ENCODE results near the gene MRPS9.

MRPS9 gene

GRCh38 chr2:105082107-105082506, 44.2 kb downstream of the MRPS9 start:
- Histone ChIP-seq H3K36me3 (ENCODE audit: insufficient read depth, low read length) (peaks cover 4% of the 10 kb centered on the region; the same call in 1 of the 2 replicates), H3K27me3 (ENCODE audit: insufficient read depth, low read length) (no peaks in the 10 kb centered on the region), H3K9me2 (ENCODE audit: low read depth, low read length) (no peaks in the 10 kb centered on the region), H3K4me2 (ENCODE audit: low read length) (no peak overlapping the region), H3K9ac (ENCODE audit: low read length) (no peak overlapping the region), H3K27ac (ENCODE audit: low read depth, low read length, poor library complexity, severe bottlenecking) (no peak overlapping the region), H2AFZ (ENCODE audit: low read length) (no peak overlapping the region), H3K4me3 (ENCODE audit: low read depth, low read length, poor library complexity, severe bottlenecking) (no peak overlapping the region), H3K79me2 (ENCODE audit: insufficient read depth, low read length) (no peaks in the 10 kb centered on the region), H3F3A (ENCODE audit: insufficient read depth, low read length) (no peaks in the 10 kb centered on the region), H3K4me1 (ENCODE audit: insufficient read depth, low read length, severe bottlenecking) (no peaks in the 10 kb centered on the region), H3K9me3 (ENCODE audit: low read length) (no peaks in the 10 kb centered on the region), H4K20me1 (ENCODE audit: insufficient read depth, low read length) (no peaks in the 10 kb centered on the region)
- TF ChIP-seq CTCF (IDR thresholded peaks at IDR 0.05; ENCODE audit: low read length) (no peak), EZH2 (IDR thresholded peaks at IDR 0.05; ENCODE audit: borderline replicate concordance, low read length) (no peak)

- no peaks in the 10 kb centered on the region for H3K4me1 ChIP-seq (ENCODE audit: insufficient read depth, low read length, severe bottlenecking)
- no peak overlapping the region for H2AFZ ChIP-seq (ENCODE audit: low read length)
- no peaks in the 10 kb centered on the region for H3K27me3 ChIP-seq (ENCODE audit: insufficient read depth, low read length)
- no peaks in the 10 kb centered on the region for H3K79me2 ChIP-seq (ENCODE audit: insufficient read depth, low read length)
- no peak for TF ChIP-seq EZH2 (IDR thresholded peaks at IDR 0.05; ENCODE audit: borderline replicate concordance, low read length)
- TF ChIP-seq CTCF (IDR thresholded peaks at IDR 0.05; ENCODE audit: low read length), result no peak
- no peak overlapping the region for H3K9ac ChIP-seq (ENCODE audit: low read length)
- H3K4me2 ChIP-seq (ENCODE audit: low read length), result no peak overlapping the region
- H3K9me3 ChIP-seq (ENCODE audit: low read length), result no peaks in the 10 kb centered on the region
- H3K36me3 ChIP-seq (ENCODE audit: insufficient read depth, low read length), result peaks cover 5% of the 10 kb centered on the region; the same call in 1 of the 2 replicates
- H3K4me3 ChIP-seq (ENCODE audit: low read depth, low read length, poor library complexity, severe bottlenecking), result no peak overlapping the region
- H3K27ac ChIP-seq (ENCODE audit: low read depth, low read length, poor library complexity, severe bottlenecking), result no peak overlapping the region
- no peaks in the 10 kb centered on the region for H4K20me1 ChIP-seq (ENCODE audit: insufficient read depth, low read length)
- H3F3A ChIP-seq (ENCODE audit: insufficient read depth, low read length), result no peaks in the 10 kb centered on the region
- no peaks in the 10 kb centered on the region for H3K9me2 ChIP-seq (ENCODE audit: low read depth, low read length)
Observed at GRCh38 chr2:105085525-105085924, 47.7 kb downstream of the MRPS9 start.

GRCh38 chr2:105087273-105087672, 49.4 kb downstream of the MRPS9 start:
- H3K36me3 ChIP-seq (ENCODE audit: insufficient read depth, low read length), result peaks cover 8% of the 10 kb centered on the region; the same call in 1 of the 2 replicates

More at GRCh38 chr2:105087273-105087672, 49.4 kb downstream of the MRPS9 start:
- Histone ChIP-seq H3K4me2 (ENCODE audit: low read length) (no peak overlapping the region), H3K9ac (ENCODE audit: low read length) (no peak overlapping the region), H3K79me2 (ENCODE audit: insufficient read depth, low read length) (no peaks in the 10 kb centered on the region), H3K4me3 (ENCODE audit: low read depth, low read length, poor library complexity, severe bottlenecking) (no peak overlapping the region), H3F3A (ENCODE audit: insufficient read depth, low read length) (no peaks in the 10 kb centered on the region), H3K9me3 (ENCODE audit: low read length) (no peaks in the 10 kb centered on the region), H4K20me1 (ENCODE audit: insufficient read depth, low read length) (no peaks in the 10 kb centered on the region; the same call in 1 of the 2 replicates), H3K9me2 (ENCODE audit: low read depth, low read length) (no peaks in the 10 kb centered on the region), H3K27me3 (ENCODE audit: insufficient read depth, low read length) (no peaks in the 10 kb centered on the region), H3K27ac (ENCODE audit: low read depth, low read length, poor library complexity, severe bottlenecking) (no peak overlapping the region), H2AFZ (ENCODE audit: low read length) (no peak overlapping the region), H3K4me1 (ENCODE audit: insufficient read depth, low read length, severe bottlenecking) (no peaks in the 10 kb centered on the region)
- TF ChIP-seq CTCF (IDR thresholded peaks at IDR 0.05; ENCODE audit: low read length) (no peak), EZH2 (IDR thresholded peaks at IDR 0.05; ENCODE audit: borderline replicate concordance, low read length) (no peak)

Data from OCI-LY1 (cell line).